ENCODE measurements around the gene POPDC2.

The POPDC2 gene, protein sequence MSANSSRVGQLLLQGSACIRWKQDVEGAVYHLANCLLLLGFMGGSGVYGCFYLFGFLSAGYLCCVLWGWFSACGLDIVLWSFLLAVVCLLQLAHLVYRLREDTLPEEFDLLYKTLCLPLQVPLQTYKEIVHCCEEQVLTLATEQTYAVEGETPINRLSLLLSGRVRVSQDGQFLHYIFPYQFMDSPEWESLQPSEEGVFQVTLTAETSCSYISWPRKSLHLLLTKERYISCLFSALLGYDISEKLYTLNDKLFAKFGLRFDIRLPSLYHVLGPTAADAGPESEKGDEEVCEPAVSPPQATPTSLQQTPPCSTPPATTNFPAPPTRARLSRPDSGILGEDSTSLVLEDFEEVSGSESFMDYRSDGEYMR

DNA sequence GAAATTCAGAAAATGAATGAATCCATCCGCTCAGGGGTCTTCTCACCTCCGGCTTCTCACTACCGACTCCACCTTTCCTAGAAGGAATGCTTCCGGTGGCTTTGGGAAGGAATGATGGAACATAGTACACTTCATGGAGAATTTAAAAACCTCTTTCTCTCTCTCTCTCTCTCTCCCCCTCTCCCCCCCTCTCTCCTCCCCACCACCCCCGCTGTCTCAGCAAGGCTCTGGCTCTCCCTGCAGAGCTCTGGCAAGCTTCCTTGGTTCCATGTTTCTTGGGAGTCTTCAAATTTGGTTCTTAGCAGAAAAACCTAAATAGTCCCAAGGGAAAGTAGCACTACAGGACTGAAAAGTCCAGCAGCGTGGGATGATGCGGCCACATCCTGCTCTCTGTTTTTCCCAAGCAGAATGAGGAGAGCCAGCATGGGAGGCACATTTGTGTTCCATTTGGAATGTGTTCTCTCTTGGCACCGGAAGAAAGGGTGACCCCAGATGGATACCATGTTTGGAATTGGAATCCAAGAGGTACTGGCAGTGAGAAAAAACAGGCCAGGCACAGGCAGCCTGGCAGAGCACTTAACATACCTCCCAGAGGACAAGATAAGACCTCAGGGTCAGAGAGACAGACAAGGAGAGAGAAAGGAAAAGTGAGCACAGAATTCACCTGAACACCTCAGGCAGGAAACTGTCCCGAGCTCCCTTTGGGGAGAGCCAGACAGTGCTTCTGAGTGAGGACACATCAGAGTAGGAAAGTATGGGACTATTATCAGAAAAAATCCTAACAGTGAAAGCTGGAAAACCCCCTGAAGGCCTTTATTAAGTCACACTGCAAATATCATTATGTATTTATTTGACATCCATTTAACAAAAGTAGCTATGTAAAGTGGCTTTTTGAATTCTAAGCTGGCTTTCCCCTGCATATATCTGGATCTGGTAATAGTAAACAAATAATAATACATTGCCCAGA is at the start of gene POPDC2:
POPDC2 (minus strand) TSS at position 116 of the 967 bp plus-strand sequence. CDS start 166 bp downstream, outside the sequence.
- no peak for DNase-seq (ENCODE audit: low spot score)
- TF ChIP-seq, protein P1, sequence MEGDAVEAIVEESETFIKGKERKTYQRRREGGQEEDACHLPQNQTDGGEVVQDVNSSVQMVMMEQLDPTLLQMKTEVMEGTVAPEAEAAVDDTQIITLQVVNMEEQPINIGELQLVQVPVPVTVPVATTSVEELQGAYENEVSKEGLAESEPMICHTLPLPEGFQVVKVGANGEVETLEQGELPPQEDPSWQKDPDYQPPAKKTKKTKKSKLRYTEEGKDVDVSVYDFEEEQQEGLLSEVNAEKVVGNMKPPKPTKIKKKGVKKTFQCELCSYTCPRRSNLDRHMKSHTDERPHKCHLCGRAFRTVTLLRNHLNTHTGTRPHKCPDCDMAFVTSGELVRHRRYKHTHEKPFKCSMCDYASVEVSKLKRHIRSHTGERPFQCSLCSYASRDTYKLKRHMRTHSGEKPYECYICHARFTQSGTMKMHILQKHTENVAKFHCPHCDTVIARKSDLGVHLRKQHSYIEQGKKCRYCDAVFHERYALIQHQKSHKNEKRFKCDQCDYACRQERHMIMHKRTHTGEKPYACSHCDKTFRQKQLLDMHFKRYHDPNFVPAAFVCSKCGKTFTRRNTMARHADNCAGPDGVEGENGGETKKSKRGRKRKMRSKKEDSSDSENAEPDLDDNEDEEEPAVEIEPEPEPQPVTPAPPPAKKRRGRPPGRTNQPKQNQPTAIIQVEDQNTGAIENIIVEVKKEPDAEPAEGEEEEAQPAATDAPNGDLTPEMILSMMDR (IDR thresholded peaks at IDR 0.05; ENCODE audit: extremely low read depth, insufficient read depth, missing control alignments): no peak
- in situ Hi-C loops (cut with MboI; ENCODE audit: low pct_unique_long_range_greater_than_20kb, low sequenced_read_pairs, unreplicated experiment): no loop called here

DNA sequence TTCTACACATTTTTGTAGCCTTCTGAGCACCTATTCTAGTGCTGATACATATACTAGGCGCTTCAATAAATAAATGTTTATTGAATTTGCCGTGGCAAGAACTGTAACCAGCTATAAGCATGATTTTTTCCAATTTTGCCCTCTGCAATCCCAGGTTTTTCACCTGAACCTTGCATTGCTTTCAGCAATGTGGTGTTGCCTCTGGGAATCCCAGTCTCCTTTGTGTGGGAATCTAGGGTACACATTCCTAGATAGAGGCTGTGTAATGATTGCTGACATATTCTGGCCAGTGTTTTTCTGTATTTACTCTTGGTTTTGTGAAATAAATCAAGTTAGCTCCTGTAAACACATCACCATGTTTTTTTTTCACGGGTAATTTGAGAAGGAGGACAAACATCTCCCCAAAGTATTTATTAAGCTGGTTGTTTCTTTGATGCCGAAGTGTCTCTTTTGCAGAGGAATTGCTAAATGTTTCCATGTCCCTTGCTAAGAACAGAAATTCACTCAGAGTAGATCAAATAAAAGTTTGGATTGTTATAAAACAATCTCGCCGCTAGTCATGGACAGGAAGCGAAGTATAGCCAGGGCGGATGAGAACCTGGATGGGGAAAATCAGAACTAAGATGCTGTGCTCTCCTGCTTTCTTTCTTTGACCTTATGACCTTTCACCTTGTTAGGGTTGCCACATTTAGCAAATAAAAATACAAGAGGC is 43.6 kb upstream of the POPDC2 start:
- DNase-seq (ENCODE audit: low spot score): no peak
- TF ChIP-seq, protein P1 (IDR thresholded peaks at IDR 0.05; ENCODE audit: extremely low read depth, insufficient read depth, missing control alignments): no peak
- in situ Hi-C loops (cut with MboI; ENCODE audit: low pct_unique_long_range_greater_than_20kb, low sequenced_read_pairs, unreplicated experiment): no loop called here

DNA sequence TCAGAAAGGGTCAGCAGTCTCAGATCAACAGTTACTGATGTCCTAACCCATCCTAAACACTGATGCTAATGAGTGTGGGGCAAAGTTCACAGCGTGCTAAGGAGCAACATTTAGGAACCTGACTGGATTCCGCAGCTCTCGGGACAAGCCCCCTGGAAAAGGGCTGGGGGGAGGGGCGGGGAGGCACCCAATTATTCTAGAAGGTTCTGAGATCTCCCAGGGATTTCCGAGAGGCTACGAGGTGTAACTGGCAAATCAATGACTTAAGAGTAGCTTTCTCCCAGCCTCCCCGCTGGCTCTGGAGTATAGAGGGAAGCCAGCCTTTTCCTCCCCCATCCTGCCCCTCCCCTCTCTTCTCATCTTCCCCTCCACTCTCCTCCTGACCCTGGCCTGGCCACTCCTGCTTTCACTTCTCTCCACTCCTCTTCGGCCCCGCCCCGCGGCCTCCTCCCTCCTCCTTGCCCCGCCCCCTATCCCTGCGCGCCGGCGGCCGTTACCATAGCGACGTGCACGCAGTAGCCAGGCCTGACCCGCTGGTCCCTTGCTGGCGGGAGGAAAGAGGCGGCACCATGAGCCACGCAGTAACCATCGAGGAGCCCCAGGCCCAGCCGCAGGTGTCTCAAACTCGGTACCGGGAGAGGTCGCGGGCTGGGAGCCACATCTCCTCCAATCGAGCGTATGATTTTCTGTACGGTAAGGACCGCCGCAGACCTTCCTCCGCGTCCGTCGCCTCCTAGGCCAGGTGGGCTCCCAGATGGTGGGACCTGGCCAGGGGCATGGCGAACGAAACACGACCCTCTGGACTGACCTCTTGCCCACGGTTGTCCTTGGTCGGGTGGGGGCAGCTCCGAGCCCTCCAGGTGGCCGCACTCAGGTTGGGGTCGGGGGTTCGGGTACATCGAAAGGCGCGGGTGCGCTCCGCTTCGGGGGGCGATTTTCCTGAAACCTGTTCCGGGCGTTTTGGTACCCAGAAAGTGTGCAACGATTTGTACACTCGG is 42.4 kb upstream of the POPDC2 start, which contains the start of gene CFAP91:
CFAP91 (plus strand) TSS at position 493 of the 998 bp plus-strand sequence; CDS start at position 570, 77 bp downstream.
- in situ Hi-C loops (cut with MboI; ENCODE audit: low pct_unique_long_range_greater_than_20kb, low sequenced_read_pairs, unreplicated experiment): no loop called here
- peak; percentile 86 for DNase-seq (ENCODE audit: low spot score)

DNA sequence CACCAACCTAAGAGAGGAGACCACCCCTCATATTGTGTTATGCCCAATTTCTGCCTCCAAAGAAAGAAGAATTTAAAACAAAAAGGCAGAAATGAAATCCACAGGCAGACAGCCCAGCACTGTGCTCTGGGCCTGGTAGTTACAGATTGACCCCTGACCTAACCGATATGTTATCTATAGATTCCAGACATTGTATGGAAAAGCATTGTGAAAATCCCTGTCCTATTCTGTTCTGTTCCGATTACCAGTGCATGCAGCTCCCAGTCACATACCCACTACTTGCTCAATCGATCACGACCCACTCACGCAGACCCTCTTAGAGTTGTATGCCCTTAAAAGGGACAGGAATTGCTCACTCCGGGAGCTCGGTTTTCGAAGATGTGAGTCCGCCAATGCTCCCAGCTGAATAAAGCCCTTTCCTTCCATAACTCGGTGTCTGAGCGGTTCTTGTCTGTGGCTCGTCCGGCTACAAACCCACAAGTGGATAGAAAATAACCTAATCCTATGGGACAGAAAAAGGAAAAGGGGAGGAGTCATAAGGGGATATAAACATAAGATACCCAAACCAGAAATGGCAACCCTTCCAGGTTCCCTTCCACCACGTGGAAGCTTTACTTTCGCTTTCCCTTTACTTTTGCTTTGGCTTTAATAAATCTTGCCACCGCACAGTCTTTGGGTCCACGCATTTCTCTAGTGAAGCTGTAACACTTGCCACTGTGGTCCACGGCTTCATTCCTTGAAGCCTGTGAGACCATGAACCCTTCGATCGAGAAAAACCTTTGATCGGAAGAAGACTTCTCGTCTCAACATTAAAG is 40.7 kb upstream of the POPDC2 start:
- DNase-seq (ENCODE audit: low spot score): no peak
- in situ Hi-C loops (cut with MboI; ENCODE audit: low pct_unique_long_range_greater_than_20kb, low sequenced_read_pairs, unreplicated experiment): no loop called here
- TF ChIP-seq, protein P1 (IDR thresholded peaks at IDR 0.05; ENCODE audit: extremely low read depth, insufficient read depth, missing control alignments): no peak

More for the DNA sequence above, 42.4 kb upstream of the POPDC2 start, which contains the start of gene CFAP91:
- TF ChIP-seq, protein P1 (IDR thresholded peaks at IDR 0.05; ENCODE audit: extremely low read depth, insufficient read depth, missing control alignments): no peak

DNA sequence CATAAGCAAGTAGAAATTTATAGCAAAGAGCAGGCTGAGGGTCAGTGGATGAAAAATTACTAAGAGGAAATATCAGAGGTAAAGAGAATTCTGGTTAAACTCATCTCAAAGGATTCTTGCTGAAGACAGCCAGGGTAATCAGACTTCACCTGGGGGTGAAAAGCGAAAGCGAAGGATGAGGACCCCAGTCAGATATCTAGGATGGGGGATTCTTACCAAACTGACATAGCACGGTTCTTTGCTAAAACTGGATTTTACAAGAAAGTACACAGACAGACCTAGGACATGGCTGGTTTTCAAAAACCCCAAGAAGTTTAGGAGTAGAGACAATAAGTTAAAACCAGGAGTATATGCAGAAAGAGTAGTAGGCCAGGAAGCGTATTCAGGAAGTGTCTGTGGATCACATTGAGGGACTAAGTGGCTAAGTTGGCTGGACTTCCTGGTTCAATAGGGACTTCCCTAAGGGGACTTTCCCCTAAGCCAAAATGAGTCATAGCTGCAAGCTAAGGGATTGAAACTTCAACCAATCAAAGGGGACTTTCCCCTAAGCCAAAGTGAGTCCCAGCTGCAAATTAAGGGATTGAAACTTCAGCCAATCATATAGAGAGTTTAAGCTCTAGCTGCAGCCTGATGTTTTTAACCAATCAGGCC is 40.0 kb upstream of the POPDC2 start:
- peak; percentile 26 for DNase-seq (ENCODE audit: low spot score)
- in situ Hi-C loops (cut with MboI; ENCODE audit: low pct_unique_long_range_greater_than_20kb, low sequenced_read_pairs, unreplicated experiment): no loop called here
- TF ChIP-seq, protein P1 (IDR thresholded peaks at IDR 0.05; ENCODE audit: extremely low read depth, insufficient read depth, missing control alignments): no peak

All from GM13977 (cell line).